Rectal smooth muscle tissue (tissue), 1 donor: ENCODE data around the gene ABCA2.
"Not testable (repeated sequence)": the region's sequence is repeated elsewhere in the genome, so short reads cannot be mapped to it uniquely, and the experiment has no call there.

Source experiments
- H3K27ac ChIP-seq: one replicate; pipeline ENCODE4 v1.7.0; 2013; ENCODE audit warnings: low read depth, low read length, inconsistent platforms
- H3K27me3 ChIP-seq: one replicate; pipeline ENCODE4 v1.7.0; 2013; ENCODE audit warnings: low read length; ENCODE audit not compliant: control insufficient read depth, insufficient read depth
- H3K36me3 ChIP-seq: one replicate; pipeline ENCODE4 v1.7.0; 2013; ENCODE audit warnings: low read length; ENCODE audit not compliant: control insufficient read depth, insufficient read depth
- H3K4me1 ChIP-seq: one replicate; pipeline ENCODE4 v1.7.0; 2013; ENCODE audit warnings: low read length; ENCODE audit not compliant: control insufficient read depth, insufficient read depth
- H3K4me3 ChIP-seq: one replicate; pipeline ENCODE4 v1.7.0; 2013; ENCODE audit warnings: low read length
- H3K9ac ChIP-seq: one replicate; pipeline ENCODE4 v1.7.0; 2013; ENCODE audit warnings: low read length

The ABCA2 gene

GRCh38 chr9:137068539-137069507 lies 40.8 kb upstream of the ABCA2 start:
- Histone ChIP-seq H3K9ac (no peak overlapping the region), H3K27me3 (peaks cover 14% of the 10 kb centered on the region)

GRCh38 chr9:137067860-137068538 lies 40.0 kb upstream of the ABCA2 start:
- Histone ChIP-seq H3K27ac (no peak overlapping the region), H3K9ac (no peak overlapping the region), H3K4me3 (no peak overlapping the region)

More at GRCh38 chr9:137068539-137069507, 40.8 kb upstream of the ABCA2 start:
- H3K27ac ChIP-seq, result no peak overlapping the region
- H3K4me1 ChIP-seq, result no peaks in the 10 kb centered on the region
- no peaks in the 10 kb centered on the region for H3K36me3 ChIP-seq
- no peak overlapping the region for H3K4me3 ChIP-seq

GRCh38 chr9:137066096-137066861 lies 38.2 kb upstream of the ABCA2 start:
- Histone ChIP-seq H3K36me3 (no peaks in the 10 kb centered on the region), H3K4me3 (no peak overlapping the region), H3K9ac (no peak overlapping the region), H3K27me3 (peaks cover 14% of the 10 kb centered on the region), H3K27ac (no peak overlapping the region), H3K4me1 (no peaks in the 10 kb centered on the region)

More at GRCh38 chr9:137067860-137068538, 40.0 kb upstream of the ABCA2 start:
- no peaks in the 10 kb centered on the region for H3K36me3 ChIP-seq
- no peaks in the 10 kb centered on the region for H3K4me1 ChIP-seq
- H3K27me3 ChIP-seq, result peaks cover 14% of the 10 kb centered on the region

- H3K4me3 ChIP-seq, result no peak overlapping the region
- peaks cover 14% of the 10 kb centered on the region for H3K27me3 ChIP-seq
- H3K27ac ChIP-seq, result no peak overlapping the region
- no peak overlapping the region for H3K9ac ChIP-seq
- no peaks in the 10 kb centered on the region for H3K4me1 ChIP-seq
- H3K36me3 ChIP-seq, result no peaks in the 10 kb centered on the region
Observed at GRCh38 chr9:137065336-137065967, 37.4 kb upstream of the ABCA2 start.

GRCh38 chr9:137064880-137065164 lies 36.8 kb upstream of the ABCA2 start:
- Histone ChIP-seq H3K4me3 (no peak overlapping the region), H3K27me3 (peaks cover 14% of the 10 kb centered on the region), H3K27ac (no peak overlapping the region), H3K9ac (no peak overlapping the region), H3K36me3 (no peaks in the 10 kb centered on the region), H3K4me1 (no peaks in the 10 kb centered on the region)

GRCh38 chr9:137064027-137064879 lies 36.2 kb upstream of the ABCA2 start:
- no peak overlapping the region for H3K9ac ChIP-seq
- H3K27me3 ChIP-seq, result peaks cover 10% of the 10 kb centered on the region
- no peaks in the 10 kb centered on the region for H3K4me1 ChIP-seq
- no peaks in the 10 kb centered on the region for H3K36me3 ChIP-seq
- H3K4me3 ChIP-seq, result no peak overlapping the region
- no peak overlapping the region for H3K27ac ChIP-seq

GRCh38 chr9:137063311-137064026 lies 35.4 kb upstream of the ABCA2 start:
- Histone ChIP-seq H3K27ac (no peak overlapping the region), H3K9ac (no peak overlapping the region), H3K36me3 (no peaks in the 10 kb centered on the region), H3K4me1 (no peaks in the 10 kb centered on the region), H3K27me3 (peaks cover 4% of the 10 kb centered on the region), H3K4me3 (no peak overlapping the region)

- not testable (repeated sequence) for H3K36me3 ChIP-seq, H3K9ac ChIP-seq, H3K27me3 ChIP-seq, H3K4me3 ChIP-seq, H3K4me1 ChIP-seq, H3K27ac ChIP-seq
Observed at GRCh38 chr9:137062798-137063197, 34.8 kb upstream of the ABCA2 start.

GRCh38 chr9:137062384-137062783 lies 34.3 kb upstream of the ABCA2 start:
- H3K9ac ChIP-seq, result no peak overlapping the region
- no peaks in the 10 kb centered on the region for H3K4me1 ChIP-seq
- no peak overlapping the region for H3K27ac ChIP-seq
- no peaks in the 10 kb centered on the region for H3K27me3 ChIP-seq
- no peak overlapping the region for H3K4me3 ChIP-seq
- H3K36me3 ChIP-seq, result no peaks in the 10 kb centered on the region

- Histone ChIP-seq H3K4me1 (peaks cover 13% of the 10 kb centered on the region), H3K27ac (no peak overlapping the region), H3K9ac (no peak overlapping the region), H3K36me3 (no peaks in the 10 kb centered on the region), H3K27me3 (no peaks in the 10 kb centered on the region), H3K4me3 (no peak overlapping the region)
Observed at GRCh38 chr9:137058521-137059234, 30.6 kb upstream of the ABCA2 start.
